NT2/D1 (cell line): ENCODE results near the gene CAV2.

Experiments
- DNase-seq: peaks from one replicate; pipeline ENCODE4 v3.0.0-alpha.2; 2011; ENCODE audit warnings: low read depth, low spot score
- H3K27me3 ChIP-seq: 2 replicates; pipeline ENCODE4 v1.6.0; 2011; ENCODE audit warnings: mild to moderate bottlenecking; ENCODE audit not compliant: insufficient read length, insufficient read depth
- H3K36me3 ChIP-seq: 2 replicates; pipeline ENCODE4 v1.6.1; 2011; ENCODE audit warnings: mild to moderate bottlenecking, low read length, mixed read lengths; ENCODE audit not compliant: insufficient read depth, insufficient read length
- H3K4me1 ChIP-seq: 2 replicates; pipeline ENCODE4 v1.5.1; 2011; ENCODE audit not compliant: insufficient read depth, insufficient read length
- H3K4me3 ChIP-seq: 2 replicates; pipeline ENCODE4 v1.5.1; 2011; ENCODE audit warnings: low read depth; ENCODE audit not compliant: insufficient read length
- H3K9ac ChIP-seq: 2 replicates; pipeline ENCODE4 v1.6.0; 2011; ENCODE audit warnings: low read depth; ENCODE audit not compliant: insufficient read length
- H3K9me3 ChIP-seq: 2 replicates; pipeline ENCODE4 v1.5.1; 2011; ENCODE audit warnings: mild to moderate bottlenecking, low read length; ENCODE audit not compliant: insufficient read depth
- SUZ12 ChIP-seq: IDR thresholded peaks from 2 replicates; pipeline ENCODE4 v1.6.1; 2011; ENCODE audit not compliant: insufficient read length, insufficient read depth; ENCODE audit errors: extremely low read depth
- YY1 ChIP-seq: IDR thresholded peaks from 2 replicates; pipeline ENCODE4 v1.6.1; 2011; ENCODE audit not compliant: insufficient read length, insufficient read depth
- ZNF274 ChIP-seq: IDR thresholded peaks from 2 replicates; pipeline ENCODE4 v1.6.1; 2011; ENCODE audit warnings: mild to moderate bottlenecking, low read depth, low read length

Gene CAV2

DNA sequence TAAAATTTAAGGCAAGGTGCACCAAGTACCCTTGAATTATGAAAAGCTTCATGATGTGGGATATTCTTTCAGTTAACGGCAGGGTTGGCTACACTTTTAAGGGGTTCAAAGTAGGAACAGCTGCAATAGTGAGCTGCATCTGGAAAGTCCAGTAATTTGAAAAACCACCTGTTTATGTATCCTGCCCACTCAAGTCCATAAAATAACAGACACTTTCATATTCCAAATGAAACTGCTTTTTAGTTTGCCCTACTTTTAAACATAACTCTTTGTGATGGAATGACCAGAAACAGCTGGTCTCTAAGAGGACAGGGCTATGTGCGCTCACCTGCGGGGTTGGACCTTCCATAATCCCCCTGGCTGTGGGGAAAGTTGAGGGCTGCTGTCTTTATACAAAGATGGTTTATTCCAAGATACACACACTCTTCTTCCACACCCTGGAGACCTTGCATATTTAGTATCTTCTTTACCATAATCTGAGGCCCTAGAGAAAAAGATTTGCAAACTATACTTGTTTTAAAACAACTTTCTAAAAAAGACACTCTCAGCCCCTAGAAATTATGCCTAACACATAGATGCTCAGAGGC lies 32.7 kb downstream of the CAV2 start:
- no peak for DNase-seq
- peaks cover 65% of the 10 kb centered on the region for H3K36me3 ChIP-seq
- H3K9ac ChIP-seq: no peak overlapping the region
- H3K4me3 ChIP-seq: no peak overlapping the region
- no peaks in the 10 kb centered on the region for H3K27me3 ChIP-seq
- H3K9me3 ChIP-seq: no peaks in the 10 kb centered on the region
- no peaks in the 10 kb centered on the region for H3K4me1 ChIP-seq
- TF ChIP-seq ZNF274 (no peak), SUZ12 (no peak), YY1 (no peak)

DNA sequence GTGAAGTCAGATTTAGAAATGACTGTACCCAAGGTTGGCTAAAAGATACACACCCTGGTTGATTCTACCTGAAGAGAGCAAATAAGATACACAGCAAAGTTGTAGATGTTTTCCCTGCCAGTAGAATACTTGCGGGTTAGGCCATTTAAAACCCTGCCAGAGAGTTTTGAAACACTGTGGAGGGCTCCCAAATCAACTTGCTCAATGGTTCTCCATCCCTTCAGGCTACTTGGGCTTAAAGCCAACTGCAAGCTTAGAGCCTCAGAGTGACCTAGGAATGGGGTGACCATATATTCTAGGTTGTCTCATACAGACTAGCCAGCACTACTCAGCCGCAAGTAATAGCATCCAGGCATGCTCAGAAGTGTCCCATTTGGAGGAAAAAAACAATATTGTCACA lies 35.3 kb downstream of the CAV2 start:
- Histone ChIP-seq H3K36me3 (peaks cover 74% of the 10 kb centered on the region), H3K27me3 (no peaks in the 10 kb centered on the region), H3K9me3 (no peaks in the 10 kb centered on the region), H3K9ac (no peak overlapping the region), H3K4me1 (no peaks in the 10 kb centered on the region), H3K4me3 (no peak overlapping the region)
- DNase-seq: no peak
- no peak for TF ChIP-seq SUZ12
- no peak for TF ChIP-seq YY1
- no peak for TF ChIP-seq ZNF274

- TF ChIP-seq ZNF274 (no peak), SUZ12 (no peak), YY1 (no peak)
- Histone ChIP-seq H3K9me3 (no peaks in the 10 kb centered on the region), H3K36me3 (peaks cover 69% of the 10 kb centered on the region), H3K27me3 (no peaks in the 10 kb centered on the region), H3K9ac (no peak overlapping the region), H3K4me1 (no peaks in the 10 kb centered on the region), H3K4me3 (no peak overlapping the region)
- DNase-seq: no peak
Measured at GRCh38 chr7:116535416-116535815, 35.9 kb downstream of the CAV2 start.

- Histone ChIP-seq H3K4me1 (no peaks in the 10 kb centered on the region), H3K27me3 (no peaks in the 10 kb centered on the region), H3K36me3 (peaks cover 53% of the 10 kb centered on the region), H3K4me3 (no peak overlapping the region), H3K9ac (no peak overlapping the region), H3K9me3 (no peaks in the 10 kb centered on the region)
- TF ChIP-seq YY1 (no peak), ZNF274 (no peak), SUZ12 (no peak)
- DNase-seq: no peak
Measured at GRCh38 chr7:116538138-116538537, 38.6 kb downstream of the CAV2 start.

DNA sequence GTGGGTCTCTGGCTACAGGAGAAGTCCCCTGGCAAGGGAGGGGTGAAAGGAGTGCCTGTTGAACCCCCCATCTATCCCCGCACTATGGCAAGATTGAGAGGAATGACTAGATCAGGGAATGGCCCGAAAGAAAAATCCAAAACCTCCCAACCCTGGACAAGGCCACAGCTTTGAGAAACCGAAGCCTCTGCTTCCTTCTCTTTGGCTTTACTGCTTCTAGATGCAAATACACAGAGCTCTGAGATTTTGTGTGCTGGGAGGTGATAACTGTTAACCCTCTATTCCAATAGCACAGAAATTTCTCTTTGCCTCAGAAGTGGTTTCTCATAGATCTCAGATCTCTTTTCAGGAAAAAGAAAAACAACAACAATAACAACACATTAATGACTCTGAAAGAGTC lies 40.3 kb downstream of the CAV2 start:
- TF ChIP-seq SUZ12 (no peak), ZNF274 (no peak), YY1 (no peak)
- Histone ChIP-seq H3K9ac (no peak overlapping the region), H3K9me3 (no peaks in the 10 kb centered on the region), H3K4me1 (no peaks in the 10 kb centered on the region), H3K36me3 (peaks cover 51% of the 10 kb centered on the region), H3K27me3 (no peaks in the 10 kb centered on the region), H3K4me3 (no peak overlapping the region)
- DNase-seq: no peak

DNA sequence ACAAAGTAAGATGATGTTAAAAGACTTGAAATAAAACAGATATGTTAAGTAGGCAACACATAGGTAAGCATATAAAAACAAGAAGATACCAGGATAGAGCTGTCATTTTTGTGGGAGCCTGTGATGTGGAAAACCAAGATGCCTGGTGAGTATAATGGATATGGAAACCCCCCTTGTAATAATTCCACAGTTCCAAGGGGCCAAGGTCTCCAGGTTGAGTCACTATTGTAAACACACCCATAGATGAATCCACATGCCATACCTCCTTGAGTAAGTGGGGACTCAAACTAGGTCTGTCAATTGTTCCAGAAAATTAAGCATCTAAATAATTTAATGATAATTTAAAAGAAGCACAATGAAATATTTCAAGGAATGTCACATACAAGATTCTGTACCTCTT lies 41.2 kb downstream of the CAV2 start:
- no peak overlapping the region for H3K9ac ChIP-seq
- TF ChIP-seq SUZ12 (no peak), YY1 (no peak), ZNF274 (no peak)
- H3K27me3 ChIP-seq: no peaks in the 10 kb centered on the region
- H3K9me3 ChIP-seq: no peaks in the 10 kb centered on the region
- peaks cover 51% of the 10 kb centered on the region for H3K36me3 ChIP-seq
- no peak overlapping the region for H3K4me3 ChIP-seq
- H3K4me1 ChIP-seq: no peaks in the 10 kb centered on the region
- DNase-seq: no peak

DNA sequence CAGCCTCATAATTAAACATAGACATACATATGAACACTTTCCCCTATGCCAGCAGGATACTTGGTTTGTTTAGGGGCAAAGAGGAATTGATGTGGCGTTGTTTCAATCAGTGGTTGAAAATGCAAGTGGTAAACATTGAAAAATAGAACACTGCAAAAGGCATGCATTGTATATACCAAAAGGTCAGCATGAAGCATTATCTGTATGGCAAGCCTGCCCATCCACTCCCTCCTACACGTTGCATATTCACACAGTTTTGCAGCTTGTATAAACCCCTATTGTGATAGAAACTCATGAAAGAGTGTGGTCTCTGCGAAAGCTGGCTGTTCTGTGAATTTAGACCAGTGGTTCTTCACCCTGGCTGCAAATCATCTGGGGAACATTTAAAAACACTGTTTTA lies 42.4 kb downstream of the CAV2 start:
- Histone ChIP-seq H3K27me3 (no peaks in the 10 kb centered on the region), H3K4me1 (no peaks in the 10 kb centered on the region), H3K9me3 (no peaks in the 10 kb centered on the region), H3K9ac (no peak overlapping the region), H3K36me3 (peaks cover 50% of the 10 kb centered on the region), H3K4me3 (no peak overlapping the region)
- no peak for TF ChIP-seq ZNF274
- no peak for DNase-seq

DNA sequence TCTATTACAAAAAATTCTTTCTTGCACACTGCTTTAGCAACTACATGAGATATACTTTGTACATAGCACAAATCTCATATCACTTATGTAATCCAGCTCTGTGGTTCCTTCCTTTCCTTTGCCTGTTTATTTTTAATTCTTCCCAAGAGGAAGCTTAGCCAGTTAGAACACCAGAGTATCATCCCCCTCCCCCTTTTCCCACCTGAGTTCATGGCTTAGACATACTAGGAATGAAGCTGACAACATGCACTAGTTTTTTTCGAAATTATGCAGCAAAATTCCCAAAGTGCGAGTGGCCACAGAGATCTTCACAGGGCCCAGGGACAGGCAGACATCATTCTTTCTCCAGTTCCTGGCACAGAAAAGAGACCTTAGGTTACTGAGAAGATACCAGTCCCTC lies 43.1 kb downstream of the CAV2 start:
- TF ChIP-seq ZNF274: no peak
- no peak overlapping the region for H3K4me3 ChIP-seq
- no peaks in the 10 kb centered on the region for H3K9me3 ChIP-seq
- H3K36me3 ChIP-seq: peaks cover 49% of the 10 kb centered on the region
- H3K27me3 ChIP-seq: no peaks in the 10 kb centered on the region
- DNase-seq: no peak
- no peaks in the 10 kb centered on the region for H3K4me1 ChIP-seq
- H3K9ac ChIP-seq: no peak overlapping the region
